Natural killer cell (primary cell): ENCODE data around the gene CALU. TPM values are rescaled to one million over a fixed set of nuclear protein-coding genes. Genes with fewer than 3 reads are reported as not detected.

Experiments used
- ATAC-seq, 3 donors: fragments of 150-1000 bp in 2 of 3; fragments of 200-7000 bp in 1 of 3; cut with Tn5 transposase; 1 replicate in 1 of 3; 2 replicates in 2 of 3; pipeline ENCODE4 v1.10.0; 2021; ENCODE audit warnings: mild to moderate bottlenecking in 2 of 3, moderate library complexity in 2 of 3
- DNase-seq, 2 donors: peaks; one replicate each; pipeline versions ENCODE4 v3.0.0 to v3.0.0-alpha.2; 2013 to 2021; ENCODE audit warnings: mixed read lengths in 1 of 2
- H3K27ac ChIP-seq: one replicate; pipeline ENCODE4 v1.5.1; 2013; ENCODE audit warnings: mild to moderate bottlenecking, low read length
- H3K27me3 ChIP-seq: one replicate; pipeline ENCODE4 v1.6.1; 2013; ENCODE audit warnings: low read length; ENCODE audit not compliant: control insufficient read depth, insufficient read depth
- H3K36me3 ChIP-seq: one replicate; pipeline ENCODE4 v1.6.1; 2013; ENCODE audit warnings: low read length; ENCODE audit not compliant: control insufficient read depth, insufficient read depth
- H3K4me1 ChIP-seq: one replicate; pipeline ENCODE4 v1.6.1; 2013; ENCODE audit warnings: low read length; ENCODE audit not compliant: control insufficient read depth, insufficient read depth
- H3K4me3 ChIP-seq: one replicate; pipeline ENCODE4 v1.5.1; 2013; ENCODE audit warnings: low read length
- H3K9me3 ChIP-seq: one replicate; pipeline ENCODE4 v1.6.1; 2013; ENCODE audit warnings: low read length; ENCODE audit not compliant: control insufficient read depth, insufficient read depth
- H3K27ac Mint-ChIP-seq, 2 donors: one replicate each; pipeline ENCODE4 v1.8.0; 2022; ENCODE audit warnings: mild to moderate bottlenecking in 2 of 2, mixed read lengths in 2 of 2, moderate library complexity in 1 of 2
- H3K27me3 Mint-ChIP-seq, 2 donors: one replicate each; pipeline ENCODE4 v1.8.0; 2022; ENCODE audit warnings: low read depth in 2 of 2, mixed read lengths in 2 of 2
- H3K36me3 Mint-ChIP-seq: one replicate; pipeline ENCODE4 v1.8.0; 2022; ENCODE audit warnings: mixed read lengths
- H3K4me1 Mint-ChIP-seq, 2 donors: one replicate each; pipeline ENCODE4 v1.8.0; 2022; ENCODE audit warnings: mixed read lengths in 2 of 2
- H3K4me3 Mint-ChIP-seq: one replicate; pipeline ENCODE4 v1.8.0; 2022; ENCODE audit warnings: mild to moderate bottlenecking, moderate library complexity, mixed read lengths
- H3K9me3 Mint-ChIP-seq, 2 donors: one replicate each; pipeline ENCODE4 v1.8.0; 2022; ENCODE audit warnings: mixed read lengths in 2 of 2
- WGBS: methylation state at CpG from one replicate; pipeline ENCODE4 v1.1.7; 2013; ENCODE audit warnings: missing lambda C conversion rate; ENCODE audit not compliant: insufficient coverage; 5-methylcytosine and 5-hydroxymethylcytosine counted together
- intact Hi-C: fragments of 100-400 bp; cut with micrococcal nuclease; formaldehyde crosslinking; loops from one replicate; pipeline ENCODE4 v1.14.2; 2022
- total RNA-seq, 4 donors: library from RNA; stranded (reverse); fragments of 120-200 nt in 1 of 4; gene quantifications; one replicate each; pipeline versions ENCODE4 v1.2.3 to v1.2.4, GENCODE V29; 2013 to 2022
- TF ChIP-seq, protein P1 (sequence below): fragments of 200-600 bp; IDR thresholded peaks from one replicate; pipeline ENCODE4 v1.8.0; 2022; ENCODE audit warnings: antibody characterized with exemption

The CALU gene
- total RNA-seq, 3 donors from 2014 or later (not counting 1 experiment from before 2014, with no cell fraction given) = 25.9 to 31.7 (median 27.6) TPM

DNA sequence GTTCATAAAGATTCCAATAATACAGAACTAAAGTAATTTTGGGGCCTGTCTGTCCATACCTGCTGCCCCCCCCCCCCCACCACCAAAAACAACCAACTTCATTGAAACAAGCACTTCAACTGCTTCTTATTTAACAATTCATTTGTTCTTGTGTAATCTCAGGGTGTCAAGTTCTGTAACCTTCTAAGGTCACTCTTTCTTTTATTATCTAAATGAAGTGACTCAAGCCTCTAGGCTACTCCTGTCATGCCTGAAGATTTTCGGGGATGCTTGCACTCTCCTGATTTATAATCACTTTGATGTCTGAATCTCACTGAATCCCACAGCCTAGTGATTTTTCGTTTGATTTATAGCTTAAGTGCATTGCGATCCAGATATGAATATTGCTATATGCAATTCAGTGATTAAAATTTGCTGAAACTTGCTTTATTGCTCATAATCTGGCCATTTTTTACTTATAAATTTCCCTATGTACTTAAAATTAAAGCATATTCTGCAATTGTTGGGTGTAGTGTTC is 39.9 kb upstream of the CALU start:
- intact Hi-C loops = no loop called here

DNA sequence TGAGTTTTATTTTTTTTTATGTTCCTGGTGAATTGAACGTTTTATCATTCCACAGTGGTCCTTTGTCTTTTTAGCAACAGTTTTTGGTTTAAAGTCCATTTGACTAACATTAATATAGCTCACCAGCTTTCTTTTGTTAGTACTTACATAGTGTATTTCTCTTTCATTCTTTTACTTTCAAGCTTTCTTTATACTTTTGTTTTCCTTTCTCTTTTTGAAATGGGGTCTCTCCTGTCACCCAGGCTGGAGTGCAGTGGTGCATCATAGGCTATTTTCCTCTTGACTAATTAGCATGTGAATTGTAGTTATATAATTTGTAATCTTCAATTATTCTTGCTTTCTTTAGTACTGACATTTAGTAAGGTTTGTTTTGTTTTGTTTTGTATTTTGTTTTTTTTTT is 39.3 kb upstream of the CALU start:
- no peaks in the 10 kb centered on the region for H3K36me3 ChIP-seq
- no peak overlapping the region for H3K4me3 ChIP-seq
- DNase-seq = no peak
- H3K27ac ChIP-seq = no peak overlapping the region
- Mint-ChIP-seq H3K4me1 (peaks cover 7 to 8% of the 10 kb centered on the region in 2 donors), H3K27ac (no peak overlapping the region), H3K4me3 (no peak overlapping the region), H3K36me3 (no peaks in the 10 kb centered on the region), H3K27me3 (peaks cover 58 to 73% of the 10 kb centered on the region in 2 donors), H3K9me3 (no peaks in the 10 kb centered on the region)
- no peak for ATAC-seq
- peaks cover 35% of the 10 kb centered on the region for H3K27me3 ChIP-seq
- H3K4me1 ChIP-seq = peaks cover 7% of the 10 kb centered on the region
- WGBS = no CpG with 5 or more reads among the region's 1 CpG
- intact Hi-C loops = no loop called here
- TF ChIP-seq, protein P1, sequence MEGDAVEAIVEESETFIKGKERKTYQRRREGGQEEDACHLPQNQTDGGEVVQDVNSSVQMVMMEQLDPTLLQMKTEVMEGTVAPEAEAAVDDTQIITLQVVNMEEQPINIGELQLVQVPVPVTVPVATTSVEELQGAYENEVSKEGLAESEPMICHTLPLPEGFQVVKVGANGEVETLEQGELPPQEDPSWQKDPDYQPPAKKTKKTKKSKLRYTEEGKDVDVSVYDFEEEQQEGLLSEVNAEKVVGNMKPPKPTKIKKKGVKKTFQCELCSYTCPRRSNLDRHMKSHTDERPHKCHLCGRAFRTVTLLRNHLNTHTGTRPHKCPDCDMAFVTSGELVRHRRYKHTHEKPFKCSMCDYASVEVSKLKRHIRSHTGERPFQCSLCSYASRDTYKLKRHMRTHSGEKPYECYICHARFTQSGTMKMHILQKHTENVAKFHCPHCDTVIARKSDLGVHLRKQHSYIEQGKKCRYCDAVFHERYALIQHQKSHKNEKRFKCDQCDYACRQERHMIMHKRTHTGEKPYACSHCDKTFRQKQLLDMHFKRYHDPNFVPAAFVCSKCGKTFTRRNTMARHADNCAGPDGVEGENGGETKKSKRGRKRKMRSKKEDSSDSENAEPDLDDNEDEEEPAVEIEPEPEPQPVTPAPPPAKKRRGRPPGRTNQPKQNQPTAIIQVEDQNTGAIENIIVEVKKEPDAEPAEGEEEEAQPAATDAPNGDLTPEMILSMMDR = no peak
- no peaks in the 10 kb centered on the region for H3K9me3 ChIP-seq

More for the DNA sequence above, 39.9 kb upstream of the CALU start:
- Mint-ChIP-seq H3K4me1 (peaks cover 7 to 8% of the 10 kb centered on the region in 2 donors), H3K9me3 (no peaks in the 10 kb centered on the region), H3K27me3 (peaks cover 63 to 73% of the 10 kb centered on the region in 2 donors), H3K36me3 (no peaks in the 10 kb centered on the region), H3K4me3 (no peak overlapping the region), H3K27ac (no peak overlapping the region)
- H3K27me3 ChIP-seq = peaks cover 35% of the 10 kb centered on the region
- H3K4me3 ChIP-seq = no peak overlapping the region
- no peaks in the 10 kb centered on the region for H3K9me3 ChIP-seq
- no peak for ATAC-seq
- no peak overlapping the region for H3K27ac ChIP-seq
- TF ChIP-seq, protein P1 = no peak
- DNase-seq = no peak
- H3K4me1 ChIP-seq = peaks cover 7% of the 10 kb centered on the region
- H3K36me3 ChIP-seq = no peaks in the 10 kb centered on the region
- WGBS = 91% methylated on average over 3 of the region's 3 CpGs

DNA sequence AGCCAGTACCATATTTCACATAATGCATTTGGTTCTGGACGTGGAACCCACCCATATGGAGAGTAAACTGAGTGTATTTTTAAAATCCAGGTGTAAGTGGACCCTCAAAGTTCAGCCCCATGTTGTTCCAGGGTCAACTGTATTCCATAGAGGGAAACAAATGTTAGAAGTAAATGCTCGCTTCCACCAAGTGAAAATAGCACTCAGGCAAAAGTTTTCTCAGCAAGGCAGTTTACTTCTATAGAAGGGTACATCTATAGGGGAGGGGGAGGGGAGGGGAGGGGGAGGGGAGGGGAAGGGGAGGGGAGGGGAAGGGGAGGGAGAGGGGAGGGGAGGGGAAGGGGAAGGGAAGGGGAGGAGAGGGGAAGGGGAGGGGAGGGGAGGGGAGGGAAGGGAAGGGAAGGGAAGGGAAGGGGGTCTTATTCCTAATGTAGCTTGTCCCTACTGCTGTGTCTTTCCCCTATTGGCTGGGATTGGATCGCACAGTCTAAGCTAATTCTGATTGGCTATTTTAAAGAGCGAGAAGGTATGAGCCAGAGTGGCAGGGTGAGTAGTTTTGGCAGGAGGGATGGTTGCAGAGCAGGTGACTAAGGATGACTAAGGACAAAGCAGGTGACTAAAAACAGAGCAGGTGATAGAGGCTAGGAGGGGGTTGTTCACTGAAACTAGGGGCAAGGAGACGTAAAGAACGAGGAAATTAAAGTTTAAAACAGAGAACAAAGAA is 37.9 kb upstream of the CALU start:
- Mint-ChIP-seq H3K36me3 (no peaks in the 10 kb centered on the region), H3K4me1 (peaks cover 7 to 8% of the 10 kb centered on the region in 2 donors), H3K9me3 (no peaks in the 10 kb centered on the region), H3K27me3 (peaks cover 57 to 69% of the 10 kb centered on the region in 2 donors), H3K4me3 (no peak overlapping the region), H3K27ac (no peak overlapping the region)
- ATAC-seq = no peak
- H3K36me3 ChIP-seq = no peaks in the 10 kb centered on the region
- no peak overlapping the region for H3K4me3 ChIP-seq
- intact Hi-C loops = no loop called here
- H3K9me3 ChIP-seq = no peaks in the 10 kb centered on the region
- peaks cover 7% of the 10 kb centered on the region for H3K4me1 ChIP-seq
- peaks cover 35% of the 10 kb centered on the region for H3K27me3 ChIP-seq
- TF ChIP-seq, protein P1 = no peak
- DNase-seq = no peak
- no peak overlapping the region for H3K27ac ChIP-seq
- 80% methylated on average over 6 of the region's 6 CpGs for WGBS
